ENCODE measurements around the gene HPSE2. TPM values are rescaled to one million over a fixed set of nuclear protein-coding genes. Genes with fewer than 3 reads are reported as not detected.

The HPSE2 gene
- total RNA-seq, 1 experiment from 2014 or later, result 0.20 TPM

DNA sequence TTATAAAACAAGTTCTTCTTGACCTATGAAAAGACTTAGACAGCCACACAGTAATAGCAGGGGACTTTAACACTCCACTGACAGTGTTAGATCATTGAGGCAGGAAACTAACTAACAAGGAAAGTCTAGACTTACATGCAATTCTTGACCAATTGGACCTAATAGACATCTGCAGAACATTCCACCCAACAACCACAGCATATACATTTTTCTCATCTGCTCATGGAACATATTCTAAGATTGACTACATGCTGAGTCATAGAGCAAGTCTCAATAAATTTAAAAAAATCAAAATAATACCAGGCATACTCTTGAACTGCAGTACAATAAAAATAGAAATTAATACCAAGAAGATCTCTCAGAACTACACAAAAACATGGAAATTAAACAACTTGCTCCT lies 569.4 kb downstream of the HPSE2 start:
- H4K20me1 ChIP-seq (ENCODE audit: control insufficient read depth, insufficient read depth, insufficient read length), result no peaks in the 10 kb centered on the region
- peaks cover 3 to 12% of the 10 kb centered on the region in 2 experiments for H3K4me1 Mint-ChIP-seq
- no peaks in the 10 kb centered on the region for H3K27me3 ChIP-seq (ENCODE audit: insufficient read depth, low read length)
- H2BK120ac ChIP-seq (ENCODE audit: low read depth, low read length, poor library complexity, severe bottlenecking), result no peak overlapping the region
- DNase-seq, result no peak
- no peak overlapping the region for H3K4ac ChIP-seq (ENCODE audit: low read depth, low read length)
- H3K23ac ChIP-seq (ENCODE audit: insufficient read length, low read depth, low read length), result no peak overlapping the region
- no peaks in the 10 kb centered on the region for H3K9me3 ChIP-seq (ENCODE audit: control insufficient read depth, low read depth, low read length)
- peaks cover 15 to 49% (median 40%) of the 10 kb centered on the region in 3 experiments for H3K36me3 Mint-ChIP-seq (ENCODE audit: insufficient read depth in 1 of 3, low read depth in 3 of 3)
- H3K14ac ChIP-seq (ENCODE audit: insufficient read depth, low read length), result no peak overlapping the region
- peaks cover 3% of the 10 kb centered on the region for H3K27me3 Mint-ChIP-seq (ENCODE audit: low read depth)
- H3K79me2 ChIP-seq (ENCODE audit: insufficient read depth, low read length), result no peaks in the 10 kb centered on the region
- no peak overlapping the region for H3K4me2 ChIP-seq (ENCODE audit: insufficient read depth, insufficient read length, low read length)
- H2BK20ac ChIP-seq (ENCODE audit: low read depth, low read length, poor library complexity, severe bottlenecking), result no peak overlapping the region
- H3K4me1 ChIP-seq (ENCODE audit: insufficient read depth, low read length), result no peaks in the 10 kb centered on the region
- no peak overlapping the region for H3K56ac ChIP-seq (ENCODE audit: insufficient read length, low read depth, low read length)
- H2BK15ac ChIP-seq (ENCODE audit: low read depth, low read length), result no peak overlapping the region
- no peak overlapping the region for H4K8ac ChIP-seq (replicated peaks; ENCODE audit: insufficient read length, low read depth, low read length)
- no peak overlapping the region for H4K91ac ChIP-seq (ENCODE audit: insufficient read length, low read depth, low read length)
- H3K23me2 ChIP-seq (ENCODE audit: insufficient read length, low read depth, low read length, poor library complexity, severe bottlenecking), result no peaks in the 10 kb centered on the region
- no peak overlapping the region for H3K4me3 Mint-ChIP-seq
- H2BK12ac ChIP-seq (ENCODE audit: insufficient read length, low read depth, low read length), result no peak overlapping the region
- no peak overlapping the region for H3K18ac ChIP-seq (ENCODE audit: insufficient read length, low read depth, low read length)
- H3K27ac ChIP-seq (ENCODE audit: insufficient read length, low read depth, low read length), result no peak overlapping the region
- H2AFZ ChIP-seq (ENCODE audit: low read length), result no peak overlapping the region
- H4K5ac ChIP-seq (ENCODE audit: insufficient read length, low read depth, low read length), result no peak overlapping the region
- TF ChIP-seq, protein P1, sequence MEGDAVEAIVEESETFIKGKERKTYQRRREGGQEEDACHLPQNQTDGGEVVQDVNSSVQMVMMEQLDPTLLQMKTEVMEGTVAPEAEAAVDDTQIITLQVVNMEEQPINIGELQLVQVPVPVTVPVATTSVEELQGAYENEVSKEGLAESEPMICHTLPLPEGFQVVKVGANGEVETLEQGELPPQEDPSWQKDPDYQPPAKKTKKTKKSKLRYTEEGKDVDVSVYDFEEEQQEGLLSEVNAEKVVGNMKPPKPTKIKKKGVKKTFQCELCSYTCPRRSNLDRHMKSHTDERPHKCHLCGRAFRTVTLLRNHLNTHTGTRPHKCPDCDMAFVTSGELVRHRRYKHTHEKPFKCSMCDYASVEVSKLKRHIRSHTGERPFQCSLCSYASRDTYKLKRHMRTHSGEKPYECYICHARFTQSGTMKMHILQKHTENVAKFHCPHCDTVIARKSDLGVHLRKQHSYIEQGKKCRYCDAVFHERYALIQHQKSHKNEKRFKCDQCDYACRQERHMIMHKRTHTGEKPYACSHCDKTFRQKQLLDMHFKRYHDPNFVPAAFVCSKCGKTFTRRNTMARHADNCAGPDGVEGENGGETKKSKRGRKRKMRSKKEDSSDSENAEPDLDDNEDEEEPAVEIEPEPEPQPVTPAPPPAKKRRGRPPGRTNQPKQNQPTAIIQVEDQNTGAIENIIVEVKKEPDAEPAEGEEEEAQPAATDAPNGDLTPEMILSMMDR (conservative IDR thresholded peaks at IDR 0.05), result no peak
- no peak overlapping the region for H3T11ph ChIP-seq (ENCODE audit: low read length)
- peaks cover 46 to 57% of the 10 kb centered on the region in 2 experiments for H3K9me3 Mint-ChIP-seq
- H3K27ac Mint-ChIP-seq, result no peak overlapping the region; a peak in 1 of 7 replicates
- H3K9ac ChIP-seq (ENCODE audit: extremely low read depth, insufficient read length, low read length), result no peak overlapping the region
- H2BK5ac ChIP-seq (ENCODE audit: insufficient read length, low read length), result no peak overlapping the region
- H2AK5ac ChIP-seq (ENCODE audit: insufficient read length, low read length), result no peak overlapping the region
- H3K79me1 ChIP-seq (ENCODE audit: insufficient read depth, low read depth, low read length, poor library complexity, severe bottlenecking), result no peaks in the 10 kb centered on the region
